Thoracic aorta endothelial cell (primary cell): ENCODE data around the gene TCEAL1. TPM values are rescaled to one million over a fixed set of nuclear protein-coding genes. Genes with fewer than 3 reads are reported as not detected.

Experiments used
- total RNA-seq: library from RNA; depleted of rRNA; stranded (reverse); fragments of >200 nt; gene quantifications from 2 replicates; pipeline ENCODE4 v1.2.3, GENCODE V29; 2012

The TCEAL1 gene
- total RNA-seq = 22.4 and 23.1 TPM in 2 replicates

GRCh38 chrX:103628386-103629317, at the start of gene TCEAL1:
TSS of gene TCEAL1 (plus strand) at chrX:103628975. CDS start at chrX:103629917, 942 bp downstream.

GRCh38 chrX:103585411-103586313, 43.1 kb upstream of the TCEAL1 start, which contains the start of gene TCEAL4:
TSS of gene TCEAL4 (plus strand) at chrX:103585515. CDS start at chrX:103586676, 1,161 bp downstream.

GRCh38 chrX:103607364-103608305, 21.1 kb upstream of the TCEAL1 start, which contains the start of gene TCEAL3:
TSS of gene TCEAL3 (plus strand) at chrX:103607963. CDS start at chrX:103609065, 1,102 bp downstream.

Other genes starting within 250 kb of the TCEAL1 start
- 0.14 and 0.27 TPM in 2 replicates for gene RAB40A, start 109.5 kb upstream of the TCEAL1 start, total RNA-seq
- 36.5 and 36.7 TPM in 2 replicates for gene TCEAL4, start 43.5 kb upstream of the TCEAL1 start, total RNA-seq
- gene TCEAL3, start 21.0 kb upstream of the TCEAL1 start, total RNA-seq = 9.8 and 10.6 TPM in 2 replicates
- gene MORF4L2, start 57.7 kb downstream of the TCEAL1 start, total RNA-seq = 941 and 964 TPM in 2 replicates
- gene TMEM31, start 81.9 kb downstream of the TCEAL1 start, total RNA-seq = not detected in 2 replicates
- not detected in 2 replicates for gene PLP1, start 147.9 kb downstream of the TCEAL1 start, total RNA-seq
- gene RAB9B, start 203.3 kb downstream of the TCEAL1 start, total RNA-seq = 0.40 and 0.50 TPM in 2 replicates